GM19463 (cell line): ENCODE data around the gene ADAD2.

Source experiments
- ATAC-seq: cut with Tn5 transposase; IDR thresholded peaks from one replicate; pipeline ENCODE4 v1.9.1; 2021; ENCODE audit warnings: mild to moderate bottlenecking, moderate library complexity; ENCODE audit not compliant: unreplicated experiment

ADAD2 gene

GRCh38 chr16:84244728-84245127, 53.8 kb downstream of the ADAD2 start:
- no peak for ATAC-seq

DNA sequence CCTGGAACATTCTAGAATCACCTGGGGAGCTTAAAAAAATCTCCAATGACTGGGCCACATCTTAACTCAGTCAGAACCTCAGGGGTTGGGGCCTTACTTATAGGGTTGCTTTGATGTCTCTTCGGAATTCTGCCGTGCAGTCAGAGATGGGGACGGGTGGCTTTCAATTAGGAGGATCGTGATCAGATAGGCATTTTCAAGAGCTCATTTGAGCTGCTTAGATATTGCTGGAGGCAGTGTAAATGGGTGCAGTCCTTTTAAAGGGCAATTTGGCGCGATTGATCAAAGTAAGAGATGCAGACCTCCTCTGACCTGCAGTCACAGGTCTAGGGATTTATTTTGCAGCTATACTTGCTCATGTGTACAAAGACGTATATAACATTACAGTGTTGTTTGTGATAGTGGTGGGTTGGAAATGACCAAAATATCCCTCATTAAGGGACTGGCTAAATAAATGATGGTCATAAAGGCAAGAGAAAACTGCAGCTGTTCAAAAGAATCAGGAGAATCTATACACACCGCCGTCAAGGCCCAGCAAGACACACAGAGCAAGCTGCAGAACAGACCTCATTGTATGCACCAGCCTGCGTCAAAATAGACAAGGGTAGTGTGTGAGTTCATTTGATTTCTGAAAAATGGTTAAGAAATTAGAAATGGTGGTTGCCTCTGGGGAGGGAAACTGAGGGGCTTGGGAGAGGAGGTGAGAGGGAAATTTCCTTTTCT, 55.2 kb downstream of the ADAD2 start:
- no peak for ATAC-seq

DNA sequence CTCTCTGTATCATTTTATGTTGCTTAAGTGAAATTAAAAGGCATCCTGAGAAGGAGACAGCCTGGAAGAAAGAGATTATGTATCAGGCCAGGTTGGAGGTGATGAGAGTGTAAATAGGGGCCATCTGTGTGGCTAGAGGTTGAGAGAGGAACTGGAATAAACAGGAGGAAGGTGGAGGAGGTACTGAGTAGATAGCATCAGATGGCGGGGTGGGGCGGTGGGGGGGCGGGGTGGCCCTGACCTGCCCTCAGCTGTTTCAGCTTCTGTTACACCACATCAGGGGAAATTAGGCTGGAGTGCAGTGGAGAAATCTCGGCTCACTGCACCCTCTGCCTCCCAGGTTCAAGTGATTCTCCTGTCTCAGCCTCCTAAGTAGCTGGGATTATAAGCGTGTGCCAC, 55.7 kb downstream of the ADAD2 start:
- no peak for ATAC-seq
